ENCODE measurements around the gene CTSA. TPM values are rescaled to one million over a fixed set of nuclear protein-coding genes. Genes with fewer than 3 reads are reported as not detected.

CTSA gene
- total RNA-seq, 1 donor = 112 TPM

DNA sequence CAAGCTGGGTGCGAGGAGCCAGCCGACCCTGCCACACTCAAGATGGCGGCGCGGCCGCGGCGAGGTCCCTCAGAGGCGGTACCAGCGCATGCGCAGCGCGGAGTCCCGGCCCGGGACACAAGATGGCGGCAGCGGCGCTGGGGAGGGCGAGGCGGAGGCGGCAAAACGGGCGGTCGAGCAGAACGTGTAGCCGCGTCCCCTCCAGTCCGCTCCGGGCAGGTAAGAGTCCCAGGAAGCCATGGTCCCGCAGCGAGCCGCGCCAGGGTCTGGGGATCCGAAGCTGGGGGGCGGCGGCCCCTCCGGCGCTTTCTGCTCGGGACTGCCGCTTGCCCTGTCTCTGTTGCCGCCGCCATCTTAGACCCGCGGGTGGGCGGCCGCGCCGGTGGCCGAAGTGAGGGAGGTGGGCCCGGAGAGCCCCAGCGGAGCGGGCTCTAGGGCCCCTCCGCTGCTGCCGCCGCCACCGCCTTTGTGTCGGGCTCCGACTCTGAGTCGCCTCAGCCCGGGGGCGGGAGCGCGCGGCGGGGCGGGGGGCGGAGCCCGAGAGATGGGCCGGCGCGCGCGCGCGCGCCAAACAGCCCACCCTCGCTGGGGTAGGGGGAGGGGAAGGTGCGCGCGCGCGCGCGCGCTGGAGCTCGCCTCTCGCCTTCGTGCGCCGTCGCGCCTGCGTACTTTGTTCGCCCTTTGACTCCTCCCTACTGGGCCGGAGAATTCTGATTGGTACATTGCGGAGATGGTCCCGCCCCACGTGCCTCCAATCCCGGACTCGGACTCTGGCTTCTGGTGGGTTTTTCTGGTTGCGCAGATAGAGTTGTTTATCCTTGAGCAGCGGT, 43.7 kb downstream of the CTSA start, which contains the start of gene PCIF1:
Gene PCIF1, plus strand, starts transcription at position 98 of the 830 bp plus-strand sequence. CDS start 4,317 bp downstream, outside the sequence.
- DNase-seq (ENCODE audit: low read depth in 2 of 3, low spot score in 2 of 3) = peak; percentile 99 to 100 (median 99)

DNA sequence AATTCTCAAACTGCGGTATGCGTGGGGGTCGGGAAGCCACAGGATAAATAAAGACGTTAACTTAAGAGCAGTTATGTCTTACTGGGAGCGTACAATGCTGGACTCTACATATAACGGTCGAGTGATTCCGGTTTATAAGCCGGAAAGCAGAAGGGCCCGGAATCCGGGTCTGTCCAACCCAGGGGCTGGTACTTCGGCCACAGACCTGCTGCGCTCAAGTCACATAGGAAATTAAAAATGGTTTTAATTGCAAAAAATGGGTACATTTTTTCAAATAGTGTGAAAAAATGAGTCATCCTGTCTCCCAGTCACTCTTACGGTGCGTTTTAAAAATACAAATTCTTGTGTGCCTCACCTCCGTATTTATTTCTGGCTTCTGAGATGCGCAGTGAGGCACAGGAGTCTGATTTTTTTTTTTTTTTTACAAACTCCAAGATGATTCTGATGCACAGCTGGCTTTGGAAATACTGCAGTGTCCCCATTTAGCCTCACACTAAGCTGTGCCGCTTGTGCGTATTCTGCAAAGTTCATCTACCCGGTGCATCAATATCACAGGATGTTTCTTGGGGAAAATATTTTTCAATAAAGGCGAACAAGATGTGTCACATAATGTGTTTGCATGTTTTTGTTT, 44.4 kb downstream of the CTSA start:
- no peak for DNase-seq (ENCODE audit: low read depth in 2 of 3, low spot score in 2 of 3)

DNA sequence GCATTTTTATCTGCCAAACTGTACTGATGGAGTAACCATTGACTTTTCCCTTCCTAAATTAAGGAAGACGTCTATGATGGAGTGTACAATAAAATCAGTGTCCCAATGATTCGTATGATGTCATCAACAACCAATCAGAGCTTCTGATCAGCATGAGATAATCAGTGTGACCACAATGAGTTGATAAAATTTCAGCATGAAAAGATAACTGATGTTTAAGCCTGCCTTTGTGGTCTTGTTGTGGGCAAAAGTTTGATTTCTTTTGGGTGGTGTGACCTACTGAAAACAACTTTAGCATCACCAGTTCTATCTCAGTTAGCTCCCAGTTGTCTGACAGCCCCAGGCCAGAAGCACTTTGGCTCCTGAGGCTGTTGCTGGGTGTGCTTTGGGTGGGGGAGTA, 46.6 kb downstream of the CTSA start:
- no peak for DNase-seq (ENCODE audit: low read depth in 2 of 3, low spot score in 2 of 3)

DNA sequence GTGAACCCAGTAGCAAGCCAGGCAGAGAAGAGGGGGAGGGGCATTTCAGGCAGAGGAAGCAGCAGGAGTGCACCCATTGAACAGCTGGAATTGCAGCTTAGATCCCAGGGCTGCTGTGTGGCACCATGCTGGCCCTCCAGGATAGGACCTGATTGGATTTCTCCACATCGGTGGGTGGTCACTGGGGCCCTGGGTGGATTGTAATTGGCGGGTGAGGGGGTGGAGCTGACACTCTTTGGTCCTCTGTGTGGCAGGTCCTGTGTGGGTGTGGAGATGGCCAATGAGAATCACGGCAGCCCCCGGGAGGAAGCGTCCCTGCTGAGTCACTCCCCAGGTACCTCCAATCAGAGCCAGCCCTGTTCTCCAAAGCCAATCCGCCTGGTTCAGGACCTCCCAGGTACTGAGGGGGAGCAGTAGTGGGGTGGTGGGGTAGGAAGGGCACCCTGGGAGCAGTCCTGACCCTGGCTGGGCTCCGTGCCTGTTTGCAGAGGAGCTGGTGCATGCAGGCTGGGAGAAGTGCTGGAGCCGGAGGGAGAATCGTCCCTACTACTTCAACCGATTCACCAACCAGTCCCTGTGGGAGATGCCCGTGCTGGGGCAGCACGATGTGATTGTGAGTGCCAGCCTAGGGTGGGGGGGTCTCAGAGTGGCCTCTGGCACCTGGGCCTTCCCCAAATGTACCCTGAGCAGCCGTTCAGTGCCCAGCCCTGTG, 47.7 kb downstream of the CTSA start:
- no peak for DNase-seq (ENCODE audit: low read depth in 2 of 3, low spot score in 2 of 3)

DNA sequence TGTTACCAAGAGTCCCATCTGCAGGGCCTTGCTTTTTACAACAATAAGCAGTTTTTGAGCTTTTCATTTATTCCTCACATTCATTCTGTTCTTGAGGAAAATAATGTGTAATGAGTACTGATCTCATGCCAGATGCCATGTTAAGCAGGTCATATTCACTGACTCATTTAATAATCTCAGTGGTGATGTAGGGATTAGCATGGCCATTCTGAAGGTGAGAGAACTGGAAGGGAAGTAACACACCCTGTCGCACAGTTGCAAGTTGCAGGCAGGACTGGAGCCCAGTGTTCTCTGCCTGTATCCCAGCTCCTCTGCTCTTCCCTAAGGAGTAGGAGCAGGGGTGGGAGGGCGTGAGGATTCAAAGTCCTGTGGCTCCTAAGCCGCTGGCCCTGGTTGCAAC, 48.9 kb downstream of the CTSA start:
- DNase-seq (ENCODE audit: low read depth in 2 of 3, low spot score in 2 of 3) = no peak

DNA sequence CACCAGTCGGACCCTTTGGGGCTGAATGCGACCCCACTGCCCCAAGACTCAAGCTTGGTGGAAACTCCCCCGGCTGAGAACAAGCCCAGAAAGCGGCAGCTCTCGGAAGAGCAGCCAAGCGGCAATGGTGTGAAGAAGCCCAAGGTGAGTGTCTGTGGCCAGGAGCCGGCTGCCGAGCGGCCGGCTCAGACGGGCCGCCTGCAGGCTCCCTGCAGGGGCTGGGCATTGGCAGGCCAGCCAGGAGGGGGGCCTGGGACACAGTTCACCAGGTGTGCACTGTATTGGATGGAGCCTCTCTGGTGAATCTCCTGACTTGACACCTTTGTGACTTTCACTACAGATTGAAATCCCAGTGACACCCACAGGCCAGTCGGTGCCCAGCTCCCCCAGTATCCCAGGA, 49.3 kb downstream of the CTSA start:
- DNase-seq (ENCODE audit: low read depth in 2 of 3, low spot score in 2 of 3) = no peak

DNA sequence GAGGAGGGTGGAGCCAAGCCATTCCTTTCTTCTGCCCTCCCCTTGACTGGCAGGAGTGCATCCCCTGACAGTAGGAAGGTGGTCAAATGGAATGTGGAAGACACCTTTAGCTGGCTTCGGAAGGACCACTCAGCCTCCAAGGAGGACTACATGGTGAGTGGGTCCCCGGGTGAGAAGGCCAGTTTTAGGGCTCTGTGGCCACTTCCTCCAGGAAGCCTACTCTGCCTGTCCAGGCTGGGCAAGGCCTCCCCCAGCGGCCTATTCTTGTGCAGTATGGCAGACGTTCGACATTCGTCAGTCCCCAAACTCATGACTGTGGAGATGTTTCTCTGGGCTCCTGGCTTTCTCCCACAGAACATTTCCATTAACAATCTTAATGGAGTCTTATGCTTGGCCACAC, 52.5 kb downstream of the CTSA start:
- no peak for DNase-seq (ENCODE audit: low read depth in 2 of 3, low spot score in 2 of 3)

DNA sequence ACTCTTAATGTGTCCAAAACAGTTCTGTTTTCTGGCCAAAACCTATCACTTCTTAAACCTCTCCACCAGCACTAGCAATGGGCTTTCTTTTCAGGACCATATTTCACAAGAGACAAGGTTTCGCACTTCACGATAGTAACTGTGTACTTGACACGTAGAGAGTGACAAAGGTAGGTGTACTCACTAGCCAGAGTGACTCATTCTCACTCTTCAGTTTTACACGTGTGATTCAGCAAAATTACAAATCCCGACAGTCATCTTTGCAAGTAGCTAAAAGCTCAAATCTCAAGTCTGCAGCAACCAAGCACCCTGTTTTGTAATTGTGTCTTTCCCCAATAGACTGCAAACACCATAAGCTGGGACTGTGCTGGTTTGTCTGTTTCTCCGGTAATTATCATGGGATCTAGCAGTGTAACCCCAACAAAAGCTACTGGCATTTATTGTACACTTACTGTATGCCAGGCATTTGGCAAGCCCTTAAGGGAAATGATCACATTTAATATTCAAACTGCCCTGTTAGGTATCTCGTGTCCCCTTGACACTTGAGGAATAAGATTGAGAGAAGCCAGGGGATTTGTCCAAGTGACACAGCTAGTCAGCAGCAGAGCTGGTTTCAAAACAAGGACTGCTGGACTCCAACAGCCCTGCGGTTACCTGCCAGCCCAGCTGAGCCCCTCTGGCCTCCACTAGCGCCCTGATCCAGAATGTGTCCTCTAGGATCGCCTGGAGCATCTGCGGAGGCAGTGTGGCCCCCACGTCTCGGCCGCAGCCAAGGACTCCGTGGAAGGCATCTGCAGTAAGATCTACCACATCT, 53.2 kb downstream of the CTSA start:
- no peak for DNase-seq (ENCODE audit: low read depth in 2 of 3, low spot score in 2 of 3)

DNA sequence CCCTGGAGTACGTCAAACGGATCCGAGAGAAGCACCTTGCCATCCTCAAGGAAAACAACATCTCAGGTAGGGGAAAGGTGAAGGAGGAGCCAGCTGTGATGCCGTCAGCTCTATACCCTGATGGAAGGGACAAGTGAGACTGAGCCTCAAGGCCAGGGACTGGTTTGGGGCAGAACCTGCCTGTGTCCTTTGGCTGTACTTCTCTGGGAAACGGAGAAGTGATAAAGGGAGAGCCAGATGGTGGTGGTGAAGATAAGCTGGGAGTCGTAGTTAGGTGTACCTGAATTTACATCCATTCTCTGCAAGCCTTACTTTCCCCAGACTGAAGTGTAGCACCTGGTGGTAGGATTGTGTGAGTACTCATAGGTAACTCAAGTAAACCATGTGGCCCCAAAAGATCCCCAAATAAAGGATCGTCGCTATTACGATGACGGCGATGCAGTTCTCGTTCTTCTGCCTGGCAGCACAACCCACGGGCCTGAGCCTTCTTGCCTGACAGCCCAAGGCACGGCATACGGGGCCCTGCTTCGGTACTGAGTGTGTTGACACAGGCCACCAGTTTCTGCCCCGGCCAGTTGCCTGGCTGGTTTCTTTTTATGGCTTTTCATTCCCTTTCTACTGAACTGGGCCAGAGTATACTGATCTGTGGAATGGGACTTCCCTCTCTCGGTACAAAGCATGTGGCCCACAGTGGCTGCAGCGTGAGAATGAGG, 54.0 kb downstream of the CTSA start:
- DNase-seq (ENCODE audit: low read depth in 2 of 3, low spot score in 2 of 3) = no peak

DNA sequence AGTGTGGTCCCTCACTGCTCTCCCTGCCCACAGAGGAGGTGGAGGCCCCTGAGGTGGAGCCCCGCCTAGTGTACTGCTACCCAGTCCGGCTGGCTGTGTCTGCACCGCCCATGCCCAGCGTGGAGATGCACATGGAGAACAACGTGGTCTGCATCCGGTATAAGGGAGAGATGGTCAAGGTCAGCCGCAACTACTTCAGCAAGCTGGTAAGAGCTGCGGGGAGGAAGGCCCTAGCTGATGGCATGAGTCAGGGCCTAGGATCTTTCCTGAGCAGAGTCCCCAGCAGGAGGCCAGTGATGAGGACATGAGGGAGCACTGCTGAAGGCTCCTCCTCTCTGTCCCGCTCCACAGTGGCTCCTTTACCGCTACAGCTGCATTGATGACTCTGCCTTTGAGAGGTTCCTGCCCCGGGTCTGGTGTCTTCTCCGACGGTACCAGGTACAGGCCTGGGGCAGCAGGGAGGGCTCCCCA, 54.6 kb downstream of the CTSA start:
- DNase-seq (ENCODE audit: low read depth in 2 of 3, low spot score in 2 of 3) = no peak

DNA sequence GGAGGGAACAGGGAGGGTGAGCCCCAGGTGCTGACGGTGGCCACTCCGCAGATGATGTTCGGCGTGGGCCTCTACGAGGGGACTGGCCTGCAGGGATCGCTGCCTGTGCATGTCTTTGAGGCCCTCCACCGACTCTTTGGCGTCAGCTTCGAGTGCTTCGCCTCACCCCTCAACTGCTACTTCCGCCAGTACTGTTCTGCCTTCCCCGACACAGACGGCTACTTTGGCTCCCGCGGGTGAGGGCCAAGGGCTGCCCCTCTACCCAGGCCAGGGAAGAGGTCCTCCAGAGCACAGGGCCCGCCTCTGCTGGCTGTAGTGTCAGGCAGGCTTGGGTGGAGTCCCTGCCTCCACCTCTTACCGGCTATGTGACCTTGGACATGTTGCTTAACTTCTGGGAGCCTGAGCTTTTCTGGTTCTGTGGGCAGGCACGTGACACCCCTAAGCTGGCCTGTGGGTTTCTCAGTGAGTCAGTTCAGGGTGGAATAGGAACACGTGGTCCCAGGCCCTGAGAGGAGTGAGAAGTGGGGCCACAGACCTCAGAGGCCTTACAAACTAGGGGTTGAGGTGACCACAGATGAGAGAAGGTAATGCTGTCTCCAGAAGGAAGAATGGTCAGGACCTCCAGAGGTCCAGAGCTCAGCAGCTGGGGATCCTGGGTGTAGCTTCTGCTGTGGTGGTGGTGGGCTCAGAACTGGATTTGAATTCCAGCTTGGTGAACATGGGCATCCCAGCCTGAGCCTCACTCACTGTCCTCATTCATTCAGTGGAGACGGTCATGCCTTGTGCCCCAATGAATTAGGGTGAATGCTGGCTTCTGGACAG, 55.2 kb downstream of the CTSA start:
- peak in 1 of 3 donors; percentile 21 for DNase-seq (ENCODE audit: low read depth in 2 of 3, low spot score in 2 of 3)

DNA sequence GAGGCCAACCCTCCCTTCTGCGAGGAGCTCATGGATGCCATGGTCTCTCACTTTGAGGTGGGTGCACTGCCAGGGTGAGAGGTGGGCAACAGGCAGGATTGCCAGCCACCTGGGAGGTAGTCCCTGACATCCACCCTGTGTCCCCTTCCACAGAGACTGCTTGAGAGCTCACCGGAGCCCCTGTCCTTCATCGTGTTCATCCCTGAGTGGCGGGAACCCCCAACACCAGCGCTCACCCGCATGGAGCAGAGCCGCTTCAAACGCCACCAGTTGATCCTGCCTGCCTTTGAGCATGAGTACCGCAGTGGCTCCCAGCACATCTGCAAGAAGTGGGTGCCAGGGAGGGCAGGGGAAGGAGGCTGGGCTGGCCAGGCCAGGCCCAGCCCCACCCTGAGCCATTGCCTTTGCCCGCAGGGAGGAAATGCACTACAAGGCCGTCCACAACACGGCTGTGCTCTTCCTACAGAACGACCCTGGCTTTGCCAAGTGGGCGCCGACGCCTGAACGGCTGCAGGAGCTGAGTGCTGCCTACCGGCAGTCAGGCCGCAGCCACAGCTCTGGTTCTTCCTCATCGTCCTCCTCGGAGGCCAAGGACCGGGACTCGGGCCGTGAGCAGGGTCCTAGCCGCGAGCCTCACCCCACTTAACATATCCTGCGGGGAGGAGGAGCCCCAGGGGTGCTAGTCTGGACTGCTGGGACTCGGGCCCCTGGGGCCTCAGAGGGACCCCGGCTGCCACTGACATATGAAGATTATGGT, 56.2 kb downstream of the CTSA start:
- no peak for DNase-seq (ENCODE audit: low read depth in 2 of 3, low spot score in 2 of 3)

DNA sequence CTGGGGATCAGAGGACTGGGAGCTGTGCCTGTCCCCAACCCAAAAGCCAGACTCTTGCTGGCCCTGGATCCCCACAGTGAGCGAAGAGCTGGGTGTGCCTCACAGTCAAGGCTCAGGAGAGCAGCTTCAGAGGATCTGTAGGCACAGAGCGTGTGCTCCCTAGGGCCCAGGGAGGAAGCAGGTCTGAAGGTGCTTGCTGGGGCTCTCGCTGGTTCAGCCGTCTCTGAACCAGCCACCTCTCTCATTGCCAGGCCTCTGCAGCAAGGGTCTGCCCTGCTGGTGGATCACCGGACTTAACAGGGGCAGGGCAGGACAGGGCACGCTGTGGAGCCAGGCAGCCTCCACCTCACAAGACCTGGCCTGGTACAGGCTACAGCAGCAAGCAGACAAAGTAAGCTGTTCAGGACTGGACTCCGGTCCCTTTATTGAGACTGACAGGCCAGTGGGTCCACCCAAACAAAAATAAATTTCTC, 57.2 kb downstream of the CTSA start:
- no peak for DNase-seq (ENCODE audit: low read depth in 2 of 3, low spot score in 2 of 3)

Other genes starting within 250 kb of the CTSA start
- gene WFDC11, start 221.1 kb upstream of the CTSA start, total RNA-seq = not detected
- not detected for gene WFDC13, start 189.3 kb upstream of the CTSA start, total RNA-seq
- gene WFDC10B, start 186.3 kb upstream of the CTSA start, total RNA-seq = not detected
- not detected for gene SPINT4, start 169.0 kb upstream of the CTSA start, total RNA-seq
- gene WFDC3, start 99.5 kb upstream of the CTSA start, total RNA-seq = not detected
- 22.4 TPM for gene DNTTIP1, start 99.4 kb upstream of the CTSA start, total RNA-seq
- 3.8 TPM for gene UBE2C, start 78.7 kb upstream of the CTSA start, total RNA-seq
- 1.1 TPM for gene TNNC2, start 64.0 kb upstream of the CTSA start, total RNA-seq
- 10.5 TPM for gene SNX21, start 57.5 kb upstream of the CTSA start, total RNA-seq
- gene ACOT8, start 33.9 kb upstream of the CTSA start, total RNA-seq = 58.7 TPM
- gene ZSWIM3, start 33.7 kb upstream of the CTSA start, total RNA-seq = 8.1 TPM
- 32.6 TPM for gene ZSWIM1, start 10.1 kb upstream of the CTSA start, total RNA-seq
- 5.9 TPM for gene SPATA25, start 3.7 kb upstream of the CTSA start, total RNA-seq
- gene NEURL2, start 127 bp upstream of the CTSA start, total RNA-seq = 21.5 TPM
- 31.5 TPM for gene PLTP, start 20.8 kb downstream of the CTSA start, total RNA-seq
- 45.0 TPM for gene PCIF1, start 43.3 kb downstream of the CTSA start, total RNA-seq
- 59.5 TPM for gene ZNF335, start 80.9 kb downstream of the CTSA start, total RNA-seq
- 1.9 TPM for gene MMP9, start 117.6 kb downstream of the CTSA start, total RNA-seq
- 1.9 TPM for gene SLC12A5, start 137.9 kb downstream of the CTSA start, total RNA-seq
- 19.7 TPM for gene NCOA5, start 198.6 kb downstream of the CTSA start, total RNA-seq
- gene CD40, start 227.0 kb downstream of the CTSA start, total RNA-seq = 4.6 TPM

Measured in hematopoietic multipotent progenitor cell (in vitro differentiated cells).